Activated CD8-positive, alpha-beta memory T cell treated with anti-CD3 and anti-CD28 coated beads, Interleukin-2, amount 50 U/mL, for 1 hour (primary cell): ENCODE measurements around the gene KRTAP20-4.

ENCODE experiments used
- DNase-seq: peaks from one replicate; pipeline ENCODE4 v3.0.0-alpha.2; 2020; ENCODE audit errors: extremely low read depth

Gene KRTAP20-4

GRCh38 chr21:30652891-30653290, 32.5 kb downstream of the KRTAP20-4 start:
- no peak for DNase-seq

- DNase-seq, result no peak
These were observed 48.3 kb downstream of the KRTAP20-4 start for GRCh38 chr21:30668776-30669175.
